Measurements from ENCODE around the gene SORBS2.

Gene SORBS2

DNA sequence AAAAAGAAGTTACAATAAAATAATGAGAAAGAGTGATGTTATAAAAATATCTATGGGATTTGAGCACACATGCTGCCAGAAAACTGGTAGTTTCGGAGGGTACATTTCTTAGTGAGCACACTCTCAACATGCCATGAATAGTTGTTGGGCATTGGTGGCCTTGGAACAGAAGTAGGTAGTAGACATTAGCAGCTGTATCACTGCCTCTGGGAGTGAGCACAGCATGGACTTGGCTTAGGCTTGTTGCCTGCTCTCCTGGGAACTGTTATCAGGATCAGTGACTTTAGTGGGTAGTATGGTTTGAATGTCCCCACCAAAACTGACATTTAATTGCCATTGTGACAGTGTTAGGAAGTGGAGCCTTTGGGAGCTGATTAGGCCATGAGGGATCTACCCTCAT is 263.4 kb downstream of the SORBS2 start:
- DNase-seq (ENCODE audit: low read depth), result no peak

DNA sequence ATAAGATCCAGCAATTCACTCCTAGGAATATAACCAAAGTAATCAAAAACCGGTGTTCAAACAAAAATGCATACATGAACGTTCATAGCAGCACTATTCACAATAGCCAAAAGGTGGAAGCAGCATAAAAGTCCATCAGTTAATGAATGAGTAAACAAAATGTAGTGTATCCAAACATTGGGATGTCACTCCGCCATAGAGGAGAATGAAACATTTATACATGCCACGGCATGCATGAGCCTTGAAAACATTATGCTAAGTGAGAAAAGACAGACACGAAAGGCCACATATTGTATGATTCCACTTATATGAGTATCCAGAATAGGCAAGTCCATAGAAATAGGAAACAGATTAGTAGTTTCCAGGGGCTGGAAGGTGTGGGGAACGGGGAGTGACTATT is 265.7 kb downstream of the SORBS2 start:
- no peak for DNase-seq (ENCODE audit: low read depth)

DNA sequence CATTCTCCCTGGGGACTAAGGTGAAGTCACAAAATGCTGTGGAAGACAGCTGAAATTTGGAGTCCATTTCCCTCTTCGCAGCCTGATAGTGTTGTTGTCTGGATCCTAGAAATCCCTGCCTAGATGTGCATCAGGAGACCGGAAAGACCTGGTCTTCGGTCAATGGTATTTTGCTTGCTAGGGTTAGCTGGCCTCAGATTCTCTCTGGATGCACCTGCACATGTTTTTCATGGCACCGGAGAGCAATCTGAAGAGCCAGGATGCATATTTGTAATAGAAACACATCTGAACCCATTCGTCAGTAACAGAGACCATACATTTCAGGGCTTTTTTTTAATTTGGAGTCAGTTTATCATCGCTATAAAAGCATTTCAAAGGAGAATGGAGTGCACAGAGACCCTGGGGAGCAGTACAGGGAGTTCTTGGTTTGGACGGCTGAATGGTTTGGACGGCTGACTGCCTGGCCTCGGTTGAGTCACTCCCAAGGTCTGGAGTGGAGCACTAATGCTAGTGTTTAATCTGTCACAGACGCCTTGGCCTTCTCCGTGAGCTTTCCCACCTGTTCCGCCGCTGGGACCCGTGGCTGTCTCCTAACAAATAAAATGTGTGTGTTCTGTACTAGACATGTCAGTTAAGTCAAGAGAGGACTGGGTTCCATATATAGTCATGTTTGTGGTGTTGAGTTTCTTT is 269.2 kb downstream of the SORBS2 start:
- no peak for DNase-seq (ENCODE audit: low read depth)

DNA sequence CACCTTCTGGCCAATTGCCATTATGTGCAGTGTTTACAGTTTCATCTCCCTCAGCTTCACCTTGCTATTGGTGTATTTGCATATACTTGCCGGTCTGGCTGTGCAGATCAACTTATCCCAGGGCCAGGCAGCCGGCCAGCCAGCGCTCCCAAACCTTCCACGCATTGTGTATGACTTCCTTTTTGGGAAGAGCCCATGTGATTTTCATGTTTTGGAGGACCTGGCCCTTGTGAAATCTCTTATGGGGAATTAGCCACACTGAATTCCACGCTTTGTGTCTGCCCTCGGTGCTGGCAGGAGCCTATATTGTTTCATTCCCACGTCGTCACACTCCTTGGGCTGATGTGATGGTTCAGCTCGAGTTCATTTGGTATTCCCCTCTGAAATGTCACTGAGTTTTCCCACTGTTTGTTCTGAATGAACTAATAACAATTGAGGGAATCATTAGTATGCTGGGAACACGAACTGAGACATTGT is 270.7 kb downstream of the SORBS2 start:
- DNase-seq (ENCODE audit: low read depth), result no peak

DNA sequence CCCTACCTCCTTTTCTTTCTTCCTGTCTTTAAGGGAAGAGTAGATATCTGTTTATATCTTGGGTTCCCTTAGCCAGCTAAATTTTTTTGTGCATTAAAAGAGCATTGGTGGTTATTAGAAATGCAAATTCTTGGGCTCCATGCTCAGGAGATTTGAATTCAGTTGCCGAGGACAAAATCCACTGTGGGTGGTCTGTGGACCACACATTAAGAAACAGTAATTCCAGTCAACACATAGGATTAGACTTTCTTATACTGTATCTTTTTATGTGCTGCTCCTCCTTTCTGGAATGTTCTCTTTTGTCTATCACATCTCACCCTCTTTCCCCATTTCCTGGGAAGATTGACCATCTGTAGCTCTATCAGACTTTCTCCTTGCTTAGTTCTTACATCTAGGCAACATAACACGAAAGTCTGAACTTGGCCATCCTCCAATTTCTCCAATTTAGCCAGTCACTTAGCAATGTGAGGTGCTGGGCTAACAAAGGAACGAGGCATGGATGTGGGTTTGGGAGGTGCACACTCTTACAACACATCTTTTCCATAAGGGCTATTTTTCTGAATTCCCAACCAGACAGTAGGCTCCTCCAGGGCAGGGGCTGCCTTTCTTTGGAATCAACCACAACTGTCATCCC is 271.4 kb downstream of the SORBS2 start:
- DNase-seq (ENCODE audit: low read depth), result no peak

DNA sequence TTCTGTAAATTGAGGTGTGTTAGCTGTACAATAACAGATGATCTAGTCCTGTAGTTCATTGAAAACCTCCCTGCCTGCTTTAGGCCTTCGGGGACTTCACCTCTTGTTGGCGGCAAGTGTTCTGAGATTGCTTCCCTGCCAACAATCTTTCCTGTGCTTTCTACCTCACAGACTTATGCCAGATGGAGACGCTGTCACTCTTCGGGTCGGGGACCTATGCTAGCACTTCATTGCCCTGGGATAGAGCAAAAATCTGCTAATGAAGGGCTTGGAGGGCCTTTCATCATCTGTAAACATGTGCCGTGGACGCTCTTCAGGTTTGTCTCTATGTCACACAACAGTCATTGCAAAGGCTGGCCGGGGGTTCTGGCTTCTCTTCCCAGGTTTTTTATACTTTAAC is 272.0 kb downstream of the SORBS2 start:
- DNase-seq (ENCODE audit: low read depth), result no peak

DNA sequence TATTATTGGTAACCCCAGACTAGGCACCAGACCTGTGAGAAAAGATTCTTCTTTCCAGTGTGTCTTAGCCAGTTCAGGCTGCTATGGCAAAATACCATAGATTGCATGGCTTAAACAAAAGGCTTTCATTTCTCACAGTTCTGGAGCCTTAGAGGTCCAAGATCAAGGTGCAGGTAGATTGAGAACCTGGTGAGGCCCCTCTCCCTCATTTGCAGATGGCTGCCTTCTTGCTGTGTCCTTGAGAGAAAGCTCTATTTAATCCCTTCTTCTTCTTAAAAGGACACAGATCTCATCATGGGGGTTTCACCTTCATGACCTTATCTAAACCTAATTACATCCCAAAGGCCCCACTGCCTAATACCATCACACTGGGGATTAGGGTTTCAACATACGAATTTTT is 273.2 kb downstream of the SORBS2 start:
- no peak for DNase-seq (ENCODE audit: low read depth)

DNA sequence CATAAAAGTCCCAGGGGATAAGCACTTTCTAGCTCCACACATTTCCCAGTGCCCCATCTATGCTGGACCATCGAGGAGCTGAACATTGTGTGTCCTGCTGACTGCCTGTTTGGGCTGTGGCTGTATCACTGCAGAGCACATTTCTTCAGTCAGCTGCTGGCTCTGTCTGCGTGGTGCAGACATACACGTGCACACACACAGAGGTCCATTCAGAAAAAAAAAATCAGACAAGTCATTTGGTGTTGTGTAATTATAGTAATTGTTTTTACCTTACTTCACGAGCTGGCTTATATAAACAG is 275.6 kb downstream of the SORBS2 start:
- DNase-seq (ENCODE audit: low read depth), result no peak

DNA sequence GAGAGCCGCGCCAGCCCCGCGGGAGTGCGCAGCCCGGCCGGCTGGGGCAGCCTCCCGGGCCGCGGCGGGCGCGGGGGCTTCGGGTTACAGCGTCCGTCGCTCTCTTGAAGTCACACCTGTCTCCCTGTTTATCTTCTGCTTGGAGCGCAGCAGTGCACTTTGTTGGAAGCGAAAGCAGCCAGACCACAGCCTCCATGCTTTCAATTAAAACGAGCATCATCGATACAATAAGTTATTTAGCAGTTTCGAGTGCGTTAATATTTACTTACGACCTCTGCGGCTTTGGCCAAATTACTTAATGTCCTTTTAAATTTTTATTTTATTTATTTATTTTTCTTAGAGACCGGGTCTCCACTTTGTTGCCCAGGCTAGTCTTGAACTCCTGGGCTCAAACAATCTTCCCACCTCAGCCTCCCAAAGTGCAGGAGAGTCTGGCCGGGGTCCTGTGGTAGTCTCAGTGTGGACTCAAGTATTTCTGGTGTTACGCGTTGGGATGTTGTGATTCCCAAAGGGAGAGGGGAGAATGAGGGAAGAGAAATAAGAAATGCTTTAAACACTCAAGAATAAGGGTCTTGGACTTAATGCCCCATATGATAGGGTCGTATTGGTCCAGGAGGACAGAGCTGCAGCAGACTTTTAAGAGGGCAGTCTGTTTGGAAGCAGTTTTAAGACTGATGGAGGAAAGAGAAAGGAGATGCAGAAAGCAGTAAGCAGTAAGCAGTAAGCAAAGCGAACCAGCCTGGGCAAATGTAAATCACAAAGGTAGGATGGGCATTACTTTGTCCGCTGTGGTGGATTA is 276.2 kb downstream of the SORBS2 start:
- no peak for DNase-seq (ENCODE audit: low read depth)

Measured in stimulated activated CD8-positive, alpha-beta memory T cell treated with anti-CD3 and anti-CD28 coated beads, Interleukin-15, amount 100 ng/mL, for 24 hours (primary cell).